A549 (cell line): ENCODE data around the gene CCDC126.

Experiments
- BHLHE40 ChIP-seq: IDR thresholded peaks from 2 replicates; pipeline ENCODE4 v1.6.1; 2012; ENCODE audit warnings: low read depth, low read length, inconsistent platforms
- CHD2 ChIP-seq: fragments of 150-350 bp; IDR thresholded peaks from 2 replicates; pipeline ENCODE4 v1.6.1; 2014; ENCODE audit warnings: low read length; ENCODE audit not compliant: partially characterized antibody
- CHD4 ChIP-seq: fragments of 200-600 bp; sonication (generic); IDR thresholded peaks from 2 replicates; pipeline ENCODE4 v1.6.1; 2016; ENCODE audit warnings: antibody characterized with exemption, mild to moderate bottlenecking, borderline replicate concordance
- ELK1 ChIP-seq: fragments of 150-350 bp; IDR thresholded peaks from 2 replicates; pipeline ENCODE4 v1.6.1; 2014; ENCODE audit warnings: low read depth, mild to moderate bottlenecking, low read length
- EP300 ChIP-seq, 2 experiments: fragments of >200 bp; sonication (Bioruptor Twin); formaldehyde crosslinking; IDR thresholded peaks; 2 replicates in 1 of 2; 3 replicates in 1 of 2; pipeline ENCODE4 v1.6.1; 2016 to 2017
- HDAC2 ChIP-seq: fragments of 200-600 bp; sonication (generic); IDR thresholded peaks from 2 replicates; pipeline ENCODE4 v1.6.1; 2016
- JUNB ChIP-seq: fragments of >200 bp; sonication (Bioruptor Twin); formaldehyde crosslinking; IDR thresholded peaks from 2 replicates; pipeline ENCODE4 v1.6.1; 2016
- MAX ChIP-seq: IDR thresholded peaks from 2 replicates; pipeline ENCODE4 v1.6.1; 2012
- POLR2A ChIP-seq: IDR thresholded peaks from 2 replicates; pipeline ENCODE4 v1.6.1; 2012; ENCODE audit warnings: mild to moderate bottlenecking, low read length
- TF ChIP-seq, protein P1 (sequence below): fragments of >200 bp; sonication (Bioruptor Twin); formaldehyde crosslinking; IDR thresholded peaks from 3 replicates; pipeline ENCODE4 v1.5.1; 2016

DNA sequence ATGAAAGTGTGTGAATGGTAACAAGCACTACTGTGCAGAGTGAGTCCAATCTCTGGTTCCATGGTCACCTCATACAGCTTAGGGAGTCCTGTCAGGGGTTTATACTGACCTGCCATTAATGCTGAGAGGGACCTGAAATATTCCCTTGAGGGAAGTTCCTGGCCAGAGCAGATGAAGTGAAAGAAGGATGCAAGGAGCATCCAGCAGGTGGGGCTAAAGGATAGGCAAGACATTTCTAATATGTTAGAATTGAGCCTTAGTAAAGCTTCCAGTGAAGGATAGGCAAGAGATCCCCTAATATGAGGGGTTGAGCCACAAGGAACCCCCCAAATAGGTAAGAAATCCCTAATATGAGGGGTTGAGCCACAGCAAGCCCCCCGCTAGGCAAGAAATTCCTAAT lies 57.3 kb downstream of the CCDC126 start:
- TF ChIP-seq EP300 (IDR thresholded peaks at IDR 0.05) (no peak), CHD4 (no peak), MAX (no peak), HDAC2 (no peak), POLR2A (no peak), BHLHE40 (no peak), ELK1 (no peak), CHD2 (no peak), JUNB (no peak)
- TF ChIP-seq, protein P1, sequence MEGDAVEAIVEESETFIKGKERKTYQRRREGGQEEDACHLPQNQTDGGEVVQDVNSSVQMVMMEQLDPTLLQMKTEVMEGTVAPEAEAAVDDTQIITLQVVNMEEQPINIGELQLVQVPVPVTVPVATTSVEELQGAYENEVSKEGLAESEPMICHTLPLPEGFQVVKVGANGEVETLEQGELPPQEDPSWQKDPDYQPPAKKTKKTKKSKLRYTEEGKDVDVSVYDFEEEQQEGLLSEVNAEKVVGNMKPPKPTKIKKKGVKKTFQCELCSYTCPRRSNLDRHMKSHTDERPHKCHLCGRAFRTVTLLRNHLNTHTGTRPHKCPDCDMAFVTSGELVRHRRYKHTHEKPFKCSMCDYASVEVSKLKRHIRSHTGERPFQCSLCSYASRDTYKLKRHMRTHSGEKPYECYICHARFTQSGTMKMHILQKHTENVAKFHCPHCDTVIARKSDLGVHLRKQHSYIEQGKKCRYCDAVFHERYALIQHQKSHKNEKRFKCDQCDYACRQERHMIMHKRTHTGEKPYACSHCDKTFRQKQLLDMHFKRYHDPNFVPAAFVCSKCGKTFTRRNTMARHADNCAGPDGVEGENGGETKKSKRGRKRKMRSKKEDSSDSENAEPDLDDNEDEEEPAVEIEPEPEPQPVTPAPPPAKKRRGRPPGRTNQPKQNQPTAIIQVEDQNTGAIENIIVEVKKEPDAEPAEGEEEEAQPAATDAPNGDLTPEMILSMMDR: 0 out of 3 replicates have a peak, but pooled peaks have one; percentile 22
